Measurements from ENCODE around the gene ARHGEF9.

- TF ChIP-seq CTCF (IDR thresholded peaks at IDR 0.05) = no peak
- TF ChIP-seq REST (IDR thresholded peaks at IDR 0.05; ENCODE audit: insufficient read depth in 1 of 2, low read depth in 2 of 2, low read length in 1 of 2) = no peak
- TF ChIP-seq POLR2AphosphoS5 (IDR thresholded peaks at IDR 0.05; ENCODE audit: low read depth, low read length) = no peak
- no peak for TF ChIP-seq TCF7L2 (IDR thresholded peaks at IDR 0.05; ENCODE audit: low read depth, low read length)
- TF ChIP-seq SIN3A (IDR thresholded peaks at IDR 0.05; ENCODE audit: borderline replicate concordance, insufficient read depth, low read depth, low read length) = no peak
Measured at GRCh38 chrX:63765712-63766111, 19.3 kb downstream of the ARHGEF9 start.
